T-cell (primary cell): Measurements from ENCODE around the gene ABO. TPM values are rescaled to one million over a fixed set of nuclear protein-coding genes. Genes with fewer than 3 reads are reported as not detected.
"Not testable (repeated sequence)": the region's sequence is repeated elsewhere in the genome, so short reads cannot be mapped to it uniquely, and the experiment has no call there.

Experiments used
- ATAC-seq, 4 experiments: fragments of 200-7000 bp in 3 of 4; fragments of 150-1000 bp in 1 of 4; cut with Tn5 transposase; replicated peaks in 1 of 4; 1 replicate in 3 of 4; 2 replicates in 1 of 4; pipeline ENCODE4 v1.10.0; 2021; ENCODE audit warnings: moderate library complexity in 3 of 4, mild to moderate bottlenecking in 2 of 4, moderate number of reproducible peaks in 1 of 4
- CTCF ChIA-PET, 2 donors: fragments of 300-600 bp; sonication (Branson Sonifier 250); formaldehyde crosslinking; loops; one replicate each; lab custom pipeline; 2022; ENCODE audit warnings: antibody characterized with exemption in 2 of 2; lab: Charles Lee
- POLR2A ChIA-PET, 2 donors: fragments of 300-600 bp; sonication (Branson Sonifier 250); formaldehyde crosslinking; loops; one replicate each; lab custom pipeline; 2022; ENCODE audit warnings: antibody characterized with exemption in 2 of 2; lab: Charles Lee
- DNase-seq, 35 experiments: peaks; one replicate each; pipeline versions ENCODE4 v3.0.0 to v3.0.0-alpha.2; 2013 to 2023
- H3K27ac ChIP-seq: one replicate; pipeline ENCODE4 v1.5.1; 2013; ENCODE audit warnings: low read length
- H3K27me3 ChIP-seq, 2 experiments: replicated peaks in 1 of 2; 1 replicate in 1 of 2; 2 replicates in 1 of 2; pipeline versions ENCODE4 v1.6.1 to v1.7.0; 2013; ENCODE audit warnings: low read length in 1 of 2, mixed read lengths in 1 of 2; ENCODE audit not compliant: control insufficient read depth in 2 of 2, insufficient read depth in 2 of 2; ENCODE audit errors: extremely low read depth in 1 of 2
- H3K36me3 ChIP-seq, 2 donors: 1 replicate in 1 of 2; 2 replicates in 1 of 2; pipeline versions ENCODE4 v1.6.1 to v1.7.0; 2013; ENCODE audit warnings: low read length in 1 of 2; ENCODE audit not compliant: control insufficient read depth in 2 of 2, insufficient read depth in 1 of 2; ENCODE audit errors: extremely low read depth in 1 of 2
- H3K4me1 ChIP-seq, 2 experiments: 1 replicate in 1 of 2; 2 replicates in 1 of 2; pipeline versions ENCODE4 v1.6.1 to v1.7.0; 2013; ENCODE audit warnings: low read length in 2 of 2, mixed read lengths in 1 of 2; ENCODE audit not compliant: insufficient read depth in 2 of 2, control insufficient read depth in 1 of 2; ENCODE audit errors: extremely low read depth in 1 of 2
- H3K4me3 ChIP-seq, 2 donors: 1 replicate in 1 of 2; 2 replicates in 1 of 2; pipeline versions ENCODE4 v1.5.1 to v1.7.0; 2013; ENCODE audit warnings: mild to moderate bottlenecking in 2 of 2, low read length in 1 of 2, moderate library complexity in 1 of 2; ENCODE audit not compliant: control insufficient read depth in 1 of 2; ENCODE audit errors: extremely low read depth in 1 of 2
- H3K9me3 ChIP-seq: 2 replicates; pipeline ENCODE4 v1.7.0; 2013
- H3K27ac Mint-ChIP-seq, 2 donors: one replicate each; pipeline ENCODE4 v1.8.0; 2020 to 2021; ENCODE audit warnings: mild to moderate bottlenecking in 2 of 2, mixed read lengths in 2 of 2
- H3K27me3 Mint-ChIP-seq, 2 donors: one replicate each; pipeline ENCODE4 v1.8.0; 2021 to 2022; ENCODE audit warnings: mixed read lengths in 2 of 2
- H3K36me3 Mint-ChIP-seq: one replicate; pipeline ENCODE4 v1.8.0; 2021; ENCODE audit warnings: mixed read lengths
- H3K4me1 Mint-ChIP-seq, 3 donors: one replicate each; pipeline ENCODE4 v1.8.0; 2020 to 2022; ENCODE audit warnings: mixed read lengths in 3 of 3, mild to moderate bottlenecking in 1 of 3
- H3K4me3 Mint-ChIP-seq, 3 donors: one replicate each; pipeline ENCODE4 v1.8.0; 2020 to 2022; ENCODE audit warnings: mild to moderate bottlenecking in 3 of 3, mixed read lengths in 3 of 3, moderate library complexity in 3 of 3
- H3K9me3 Mint-ChIP-seq, 3 donors: one replicate each; pipeline ENCODE4 v1.8.0; 2020 to 2022; ENCODE audit warnings: mixed read lengths in 3 of 3
- WGBS: methylation state at CpG from one replicate; pipeline ENCODE4 v1.1.5; 2013; ENCODE audit warnings: missing lambda C conversion rate; ENCODE audit not compliant: insufficient coverage; 5-methylcytosine and 5-hydroxymethylcytosine counted together
- total RNA-seq, 35 experiments: library from RNA in 6 of 35; stranded (reverse) in 6 of 35; fragments of 120-200 nt in 1 of 35; gene quantifications; one replicate each; pipeline versions ENCODE4 v1.2.1 to v1.2.4 and lab custom pipeline; 2013 to 2026

Gene ABO
- total RNA-seq, 5 donors from 2014 or later (not counting 1 experiment from before 2014, with no cell fraction given): 0.06 to 1.8 (median 0.37) TPM; not detected in 1

DNA sequence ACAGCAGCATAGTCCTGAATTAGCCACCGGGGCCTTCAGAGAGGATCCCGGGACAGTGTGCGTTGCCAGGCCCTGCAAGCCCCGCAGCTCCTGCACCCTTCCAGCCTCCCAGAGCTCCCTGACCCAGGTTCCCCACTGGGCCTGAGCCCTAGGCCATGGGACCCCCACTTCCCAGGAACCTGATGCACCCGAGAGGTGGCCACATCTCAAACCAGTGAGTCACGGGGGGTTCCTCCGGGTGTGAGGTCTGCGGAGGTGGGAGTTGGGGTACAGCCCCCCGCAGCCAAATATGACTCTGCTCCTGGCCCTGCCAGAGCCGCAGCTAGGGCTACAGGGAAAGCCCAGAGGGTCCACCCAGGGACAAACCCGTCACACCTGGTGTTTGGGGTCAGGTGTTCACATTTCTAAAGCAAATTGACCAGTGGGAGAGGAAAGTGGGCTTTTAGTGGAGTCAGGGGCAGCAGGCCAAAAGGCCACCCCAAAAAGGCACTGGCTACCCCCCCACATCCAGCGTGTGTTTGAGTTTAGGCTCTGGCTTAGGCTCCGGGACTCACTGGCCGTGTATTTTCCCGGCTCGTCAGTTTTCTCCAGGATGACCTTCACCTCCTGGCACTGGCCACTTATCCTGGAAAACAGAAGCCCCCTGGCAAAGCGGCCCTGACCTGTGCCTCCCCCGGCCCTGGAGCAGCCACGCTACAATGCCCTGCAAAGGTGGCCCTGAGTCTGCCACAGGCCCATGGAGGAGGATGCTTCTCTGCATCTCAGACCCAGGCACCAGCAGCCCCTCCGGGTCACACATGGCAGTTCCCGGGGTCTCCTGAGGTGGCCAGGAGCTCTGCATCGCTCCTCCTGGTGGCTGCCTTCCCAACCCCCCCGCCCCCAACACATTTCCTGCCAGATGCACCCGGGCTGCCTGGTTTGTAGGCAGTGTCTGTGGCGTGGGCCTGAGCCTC lies 48.5 kb downstream of the ABO start:
- no peaks in the 10 kb centered on the region for H3K36me3 Mint-ChIP-seq
- peaks cover 7 to 11% of the 10 kb centered on the region in 2 donors for H3K27me3 Mint-ChIP-seq
- no peaks in the 10 kb centered on the region for H3K36me3 ChIP-seq
- no peak overlapping the region for H3K27ac ChIP-seq
- H3K4me3 Mint-ChIP-seq: no peak overlapping the region
- H3K4me1 Mint-ChIP-seq: no peaks in the 10 kb centered on the region
- H3K4me1 ChIP-seq: no peaks in the 10 kb centered on the region
- POLR2A ChIA-PET: no interaction called here
- no peak overlapping the region for H3K27ac Mint-ChIP-seq
- no peaks in the 10 kb centered on the region for H3K9me3 Mint-ChIP-seq
- 70% methylated on average over 21 of the region's 25 CpGs for WGBS
- peaks cover 0 to 39% of the 10 kb centered on the region in 2 experiments for H3K27me3 ChIP-seq
- no peak overlapping the region for H3K4me3 ChIP-seq
- CTCF ChIA-PET: no interaction called here
- ATAC-seq: no peak
- peak in 1 of 35 experiments; percentile 9 for DNase-seq
- no peaks in the 10 kb centered on the region for H3K9me3 ChIP-seq

- H3K9me3 Mint-ChIP-seq: no peaks in the 10 kb centered on the region
- no peaks in the 10 kb centered on the region for H3K4me1 ChIP-seq
- no peak overlapping the region for H3K27ac ChIP-seq
- no peak overlapping the region for H3K4me3 Mint-ChIP-seq
- peaks cover 12 to 16% of the 10 kb centered on the region in 2 donors for H3K27me3 Mint-ChIP-seq
- H3K27ac Mint-ChIP-seq: no peak overlapping the region
- peaks cover 0 to 39% of the 10 kb centered on the region in 2 experiments for H3K27me3 ChIP-seq
- POLR2A ChIA-PET: no interaction called here
- 89% methylated on average over 38 of the region's 38 CpGs for WGBS
- no peak overlapping the region for H3K4me3 ChIP-seq
- no peaks in the 10 kb centered on the region for H3K36me3 ChIP-seq
- no peaks in the 10 kb centered on the region for H3K36me3 Mint-ChIP-seq
- no peaks in the 10 kb centered on the region for H3K4me1 Mint-ChIP-seq
- CTCF ChIA-PET: no interaction called here
- DNase-seq (peak in 1 of 35 experiments; percentile 21), ATAC-seq (no peak)
- H3K9me3 ChIP-seq: no peaks in the 10 kb centered on the region
These were observed 49.6 kb downstream of the ABO start for GRCh38 chr9:133225171-133226011.

DNA sequence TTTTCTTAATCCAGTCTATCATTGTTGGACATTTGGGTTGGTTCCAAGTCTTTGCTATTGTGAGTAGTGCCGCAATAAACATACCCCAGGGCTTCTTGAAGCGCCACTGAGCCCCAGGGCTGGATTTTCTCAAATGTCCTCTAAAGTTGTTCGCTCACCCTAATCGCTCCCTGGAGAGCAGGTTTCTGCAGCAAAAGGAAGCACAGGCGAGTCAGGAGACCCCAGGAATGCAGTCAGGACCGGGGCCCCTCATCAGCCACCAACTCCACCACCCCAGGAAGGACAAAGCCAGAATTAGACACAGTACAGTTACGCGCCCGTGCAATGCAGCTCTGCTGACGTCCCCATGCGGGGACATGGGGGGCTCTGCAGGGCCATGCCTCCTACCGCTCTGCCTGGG lies 50.2 kb downstream of the ABO start:
- no peak for ATAC-seq
- Mint-ChIP-seq H3K27me3 (peaks cover 13 to 16% of the 10 kb centered on the region in 2 donors), H3K9me3 (no peaks in the 10 kb centered on the region), H3K27ac (no peak overlapping the region), H3K4me1 (no peaks in the 10 kb centered on the region), H3K36me3 (no peaks in the 10 kb centered on the region), H3K4me3 (no peak overlapping the region)
- Histone ChIP-seq H3K27me3 (peaks cover 0 to 39% of the 10 kb centered on the region in 2 experiments), H3K36me3 (no peaks in the 10 kb centered on the region), H3K4me1 (no peaks in the 10 kb centered on the region), H3K27ac (no peak overlapping the region), H3K9me3 (no peaks in the 10 kb centered on the region), H3K4me3 (no peak overlapping the region)
- 78% methylated on average over 10 of the region's 12 CpGs for WGBS
- CTCF ChIA-PET: no interaction called here
- POLR2A ChIA-PET: no interaction called here
- DNase-seq: no peak

DNA sequence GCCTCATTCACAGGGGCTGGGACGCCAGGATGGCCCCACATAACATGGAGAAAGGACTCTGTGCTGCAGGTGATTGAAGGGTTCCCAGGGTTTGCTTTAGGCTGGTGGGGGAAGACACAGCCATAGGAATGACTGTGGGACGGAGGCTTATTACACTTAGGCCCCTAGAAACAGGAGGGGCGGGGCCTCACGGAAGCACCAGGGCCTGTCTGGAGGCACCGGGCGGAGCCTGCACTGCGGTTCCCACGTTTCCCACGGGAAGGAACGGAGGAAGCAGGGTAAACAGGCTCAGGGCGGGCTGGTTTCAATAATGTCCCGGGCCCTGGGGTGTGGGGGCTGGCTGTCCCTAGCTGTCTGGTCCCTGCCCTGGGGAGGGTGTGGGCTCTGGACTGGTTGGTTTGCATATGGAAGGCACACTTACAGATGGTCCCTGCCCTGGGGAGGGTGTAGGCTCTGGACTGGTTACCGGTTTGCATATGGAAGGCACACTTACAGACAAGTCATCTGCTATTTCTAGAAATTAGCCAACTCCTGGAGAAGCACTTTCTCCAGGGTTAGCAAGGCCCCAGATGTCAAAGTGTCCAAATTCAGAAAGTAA lies 51.7 kb downstream of the ABO start:
- H3K27ac Mint-ChIP-seq, H3K36me3 ChIP-seq, H3K4me1 ChIP-seq, ATAC-seq, CTCF ChIA-PET, H3K9me3 ChIP-seq, H3K4me1 Mint-ChIP-seq, H3K4me3 Mint-ChIP-seq, H3K4me3 ChIP-seq, H3K27ac ChIP-seq, H3K36me3 Mint-ChIP-seq, POLR2A ChIA-PET, H3K9me3 Mint-ChIP-seq: not testable (repeated sequence)
- peaks cover 0 to 39% of the 10 kb centered on the region in 2 experiments for H3K27me3 ChIP-seq
- 52% methylated on average over 10 of the region's 13 CpGs for WGBS
- H3K27me3 Mint-ChIP-seq: peaks cover 22 to 25% of the 10 kb centered on the region in 2 donors
- peak in 1 of 35 experiments; percentile 14 for DNase-seq

GRCh38 chr9:133221994-133222393 lies 53.0 kb downstream of the ABO start:
- H3K4me3 ChIP-seq, H3K36me3 ChIP-seq, H3K4me1 Mint-ChIP-seq, H3K27ac ChIP-seq, H3K36me3 Mint-ChIP-seq, POLR2A ChIA-PET, H3K4me3 Mint-ChIP-seq, H3K4me1 ChIP-seq, H3K27ac Mint-ChIP-seq, ATAC-seq, CTCF ChIA-PET, H3K9me3 ChIP-seq, H3K9me3 Mint-ChIP-seq: not testable (repeated sequence)
- H3K27me3 ChIP-seq: peaks cover 0 to 35% of the 10 kb centered on the region in 2 experiments
- WGBS: 90% methylated on average over 11 of the region's 12 CpGs
- peak in 2 of 35 experiments; percentile 0 to 16 for DNase-seq
- peaks cover 32 to 33% of the 10 kb centered on the region in 2 donors for H3K27me3 Mint-ChIP-seq

DNA sequence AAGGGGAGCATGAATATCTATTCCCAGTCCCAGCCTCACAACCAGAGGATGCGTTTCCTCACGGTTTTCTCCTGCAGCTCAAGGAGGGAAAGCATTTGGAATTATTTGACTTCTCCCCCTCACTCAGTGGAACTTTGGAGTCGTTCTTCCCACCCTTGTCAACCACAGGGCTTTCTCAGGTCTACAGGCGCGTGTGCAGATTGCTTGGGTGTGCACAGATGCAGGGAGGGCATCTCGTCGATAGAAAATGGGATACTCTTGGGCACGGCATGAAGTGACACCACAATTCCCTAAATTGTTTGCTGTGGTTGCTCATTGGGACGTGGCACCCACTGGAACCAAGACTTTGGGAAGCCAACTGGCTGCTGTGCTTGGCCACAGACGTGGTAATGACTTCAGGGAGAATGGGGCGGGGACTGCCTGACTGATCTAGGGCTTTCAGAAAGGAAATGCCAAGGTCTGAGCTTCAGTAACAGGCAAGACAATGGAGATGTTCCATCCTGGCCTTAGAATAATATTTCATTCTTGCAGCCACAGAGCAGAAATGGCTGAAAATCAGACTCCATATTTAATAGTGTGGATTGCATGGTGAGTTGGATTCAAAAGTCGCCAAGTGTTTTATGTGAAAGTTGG lies 53.7 kb downstream of the ABO start:
- ChIA-PET POLR2A (no interaction called here), CTCF (no interaction called here)
- no peaks in the 10 kb centered on the region for H3K36me3 Mint-ChIP-seq
- Histone ChIP-seq H3K4me1 (no peaks in the 10 kb centered on the region), H3K36me3 (no peaks in the 10 kb centered on the region), H3K9me3 (no peaks in the 10 kb centered on the region), H3K27me3 (peaks cover 0 to 28% of the 10 kb centered on the region in 2 experiments), H3K4me3 (no peak overlapping the region), H3K27ac (no peak overlapping the region)
- H3K9me3 Mint-ChIP-seq: no peaks in the 10 kb centered on the region
- peak overlapping the region in 1 of 2 donors; percentile 20 for H3K27ac Mint-ChIP-seq
- H3K4me1 Mint-ChIP-seq: no peaks in the 10 kb centered on the region
- peaks cover 36% of the 10 kb centered on the region in 2 donors for H3K27me3 Mint-ChIP-seq
- 57% methylated on average over 11 of the region's 12 CpGs for WGBS
- DNase-seq (no peak), ATAC-seq (no peak)
- H3K4me3 Mint-ChIP-seq: no peak overlapping the region
